GM19372 (cell line): ENCODE results near the gene ZNF771.
A peak's percentile ranks its signal among the peaks of the same experiment; 100 is the strongest.

Experiments used
- ATAC-seq: cut with Tn5 transposase; IDR thresholded peaks from one replicate; pipeline ENCODE4 v1.9.1; 2021; ENCODE audit warnings: mild to moderate bottlenecking, low read depth, moderate library complexity; ENCODE audit not compliant: unreplicated experiment

Gene ZNF771

GRCh38 chr16:30407102-30407803 is at the start of gene ZNF771:
Gene ZNF771, plus strand, starts transcription at chr16:30407606. Its CDS starts 448 bp downstream, at chr16:30408054.
- peak; percentile 76 for ATAC-seq

GRCh38 chr16:30357715-30358576 is 49.5 kb upstream of the ZNF771 start:
- ATAC-seq, result no peak

GRCh38 chr16:30358577-30358936 is 48.8 kb upstream of the ZNF771 start:
- ATAC-seq, result no peak

- no peak for ATAC-seq
Observed at GRCh38 chr16:30358990-30359870, 48.2 kb upstream of the ZNF771 start.

GRCh38 chr16:30359871-30360170 is 47.6 kb upstream of the ZNF771 start:
- no peak for ATAC-seq

GRCh38 chr16:30361180-30361579 is 46.2 kb upstream of the ZNF771 start:
- no peak for ATAC-seq

- no peak for ATAC-seq
Observed at GRCh38 chr16:30365200-30365599, 42.2 kb upstream of the ZNF771 start.

GRCh38 chr16:30366511-30366910 is 40.9 kb upstream of the ZNF771 start:
- no peak for ATAC-seq

- ATAC-seq, result no peak
Observed at GRCh38 chr16:30367349-30368009, 39.9 kb upstream of the ZNF771 start.

- no peak for ATAC-seq
Observed at GRCh38 chr16:30368122-30368791, 39.1 kb upstream of the ZNF771 start.

- no peak for ATAC-seq
Observed at GRCh38 chr16:30368792-30369090, 38.7 kb upstream of the ZNF771 start.

GRCh38 chr16:30369091-30369937 is 38.1 kb upstream of the ZNF771 start:
- no peak for ATAC-seq

- ATAC-seq, result no peak
Observed at GRCh38 chr16:30369938-30370455, 37.4 kb upstream of the ZNF771 start.

- ATAC-seq, result peak; percentile 76
Observed at GRCh38 chr16:30370456-30371247, 36.8 kb upstream of the ZNF771 start, which contains the start of gene TBC1D10B. Gene TBC1D10B, minus strand, starts transcription at chr16:30370494. Its CDS starts 311 bp downstream, at chr16:30370183.

- no peak for ATAC-seq
Observed at GRCh38 chr16:30371248-30371816, 36.1 kb upstream of the ZNF771 start.

- no peak for ATAC-seq
Observed at GRCh38 chr16:30372038-30372712, 35.2 kb upstream of the ZNF771 start.

GRCh38 chr16:30372725-30373124 is 34.7 kb upstream of the ZNF771 start:
- ATAC-seq, result no peak
